Natural killer cell (primary cell): ENCODE data around the gene TMEM59. TPM values are rescaled to one million over a fixed set of nuclear protein-coding genes. Genes with fewer than 3 reads are reported as not detected.
"Not testable (repeated sequence)": the region's sequence is repeated elsewhere in the genome, so short reads cannot be mapped to it uniquely, and the experiment has no call there.

ENCODE experiments used
- ATAC-seq, 3 donors: fragments of 150-1000 bp in 2 of 3; fragments of 200-7000 bp in 1 of 3; cut with Tn5 transposase; 1 replicate in 1 of 3; 2 replicates in 2 of 3; pipeline ENCODE4 v1.10.0; 2021; ENCODE audit warnings: mild to moderate bottlenecking in 2 of 3, moderate library complexity in 2 of 3
- DNase-seq, 2 donors: peaks; one replicate each; pipeline versions ENCODE4 v3.0.0 to v3.0.0-alpha.2; 2013 to 2021; ENCODE audit warnings: mixed read lengths in 1 of 2
- H3K27ac ChIP-seq: one replicate; pipeline ENCODE4 v1.5.1; 2013; ENCODE audit warnings: mild to moderate bottlenecking, low read length
- H3K27me3 ChIP-seq: one replicate; pipeline ENCODE4 v1.6.1; 2013; ENCODE audit warnings: low read length; ENCODE audit not compliant: control insufficient read depth, insufficient read depth
- H3K36me3 ChIP-seq: one replicate; pipeline ENCODE4 v1.6.1; 2013; ENCODE audit warnings: low read length; ENCODE audit not compliant: control insufficient read depth, insufficient read depth
- H3K4me1 ChIP-seq: one replicate; pipeline ENCODE4 v1.6.1; 2013; ENCODE audit warnings: low read length; ENCODE audit not compliant: control insufficient read depth, insufficient read depth
- H3K4me3 ChIP-seq: one replicate; pipeline ENCODE4 v1.5.1; 2013; ENCODE audit warnings: low read length
- H3K9me3 ChIP-seq: one replicate; pipeline ENCODE4 v1.6.1; 2013; ENCODE audit warnings: low read length; ENCODE audit not compliant: control insufficient read depth, insufficient read depth
- H3K27ac Mint-ChIP-seq, 2 donors: one replicate each; pipeline ENCODE4 v1.8.0; 2022; ENCODE audit warnings: mild to moderate bottlenecking in 2 of 2, mixed read lengths in 2 of 2, moderate library complexity in 1 of 2
- H3K27me3 Mint-ChIP-seq, 2 donors: one replicate each; pipeline ENCODE4 v1.8.0; 2022; ENCODE audit warnings: low read depth in 2 of 2, mixed read lengths in 2 of 2
- H3K36me3 Mint-ChIP-seq: one replicate; pipeline ENCODE4 v1.8.0; 2022; ENCODE audit warnings: mixed read lengths
- H3K4me1 Mint-ChIP-seq, 2 donors: one replicate each; pipeline ENCODE4 v1.8.0; 2022; ENCODE audit warnings: mixed read lengths in 2 of 2
- H3K4me3 Mint-ChIP-seq: one replicate; pipeline ENCODE4 v1.8.0; 2022; ENCODE audit warnings: mild to moderate bottlenecking, moderate library complexity, mixed read lengths
- H3K9me3 Mint-ChIP-seq, 2 donors: one replicate each; pipeline ENCODE4 v1.8.0; 2022; ENCODE audit warnings: mixed read lengths in 2 of 2
- WGBS: methylation state at CpG from one replicate; pipeline ENCODE4 v1.1.7; 2013; ENCODE audit warnings: missing lambda C conversion rate; ENCODE audit not compliant: insufficient coverage; 5-methylcytosine and 5-hydroxymethylcytosine counted together
- intact Hi-C: fragments of 100-400 bp; cut with micrococcal nuclease; formaldehyde crosslinking; loops from one replicate; pipeline ENCODE4 v1.14.2; 2022
- total RNA-seq, 4 donors: library from RNA; stranded (reverse); fragments of 120-200 nt in 1 of 4; gene quantifications; one replicate each; pipeline versions ENCODE4 v1.2.3 to v1.2.4, GENCODE V29; 2013 to 2022
- TF ChIP-seq, protein P1 (sequence below): fragments of 200-600 bp; IDR thresholded peaks from one replicate; pipeline ENCODE4 v1.8.0; 2022; ENCODE audit warnings: antibody characterized with exemption

TMEM59 gene
- total RNA-seq, 3 donors from 2014 or later (not counting 1 experiment from before 2014, with no cell fraction given) = 187 to 202 (median 199) TPM

DNA sequence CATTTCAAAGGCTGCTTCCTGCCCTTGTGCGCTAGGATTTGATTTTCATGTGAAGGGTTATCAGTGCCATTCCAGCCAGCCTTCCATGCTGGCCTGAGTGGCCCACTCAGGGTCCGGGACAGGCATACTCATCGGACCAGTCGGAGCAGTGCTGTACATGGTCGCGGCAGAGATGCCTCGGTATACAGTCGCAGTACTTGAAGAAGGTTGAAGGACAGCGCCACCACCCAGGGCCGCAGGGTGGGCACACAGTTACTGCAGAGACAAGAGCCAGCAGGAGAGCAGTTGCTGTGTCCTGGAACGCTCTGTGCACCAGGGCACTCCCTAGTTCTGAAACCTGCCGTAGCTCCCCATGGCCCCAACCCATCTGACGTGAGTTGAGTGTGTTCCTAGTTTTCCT, 44.1 kb downstream of the TMEM59 start:
- Histone ChIP-seq H3K27ac (no peak overlapping the region), H3K27me3 (no peaks in the 10 kb centered on the region), H3K36me3 (no peaks in the 10 kb centered on the region), H3K4me1 (no peaks in the 10 kb centered on the region), H3K4me3 (no peak overlapping the region), H3K9me3 (no peaks in the 10 kb centered on the region)
- Mint-ChIP-seq H3K27ac (no peak overlapping the region), H3K27me3 (peaks cover 13 to 23% of the 10 kb centered on the region in 2 donors), H3K4me1 (no peaks in the 10 kb centered on the region), H3K9me3 (no peaks in the 10 kb centered on the region), H3K36me3 (no peaks in the 10 kb centered on the region), H3K4me3 (no peak overlapping the region)
- no peak for ATAC-seq
- WGBS = 91% methylated on average over 13 of the region's 13 CpGs
- TF ChIP-seq, protein P1, sequence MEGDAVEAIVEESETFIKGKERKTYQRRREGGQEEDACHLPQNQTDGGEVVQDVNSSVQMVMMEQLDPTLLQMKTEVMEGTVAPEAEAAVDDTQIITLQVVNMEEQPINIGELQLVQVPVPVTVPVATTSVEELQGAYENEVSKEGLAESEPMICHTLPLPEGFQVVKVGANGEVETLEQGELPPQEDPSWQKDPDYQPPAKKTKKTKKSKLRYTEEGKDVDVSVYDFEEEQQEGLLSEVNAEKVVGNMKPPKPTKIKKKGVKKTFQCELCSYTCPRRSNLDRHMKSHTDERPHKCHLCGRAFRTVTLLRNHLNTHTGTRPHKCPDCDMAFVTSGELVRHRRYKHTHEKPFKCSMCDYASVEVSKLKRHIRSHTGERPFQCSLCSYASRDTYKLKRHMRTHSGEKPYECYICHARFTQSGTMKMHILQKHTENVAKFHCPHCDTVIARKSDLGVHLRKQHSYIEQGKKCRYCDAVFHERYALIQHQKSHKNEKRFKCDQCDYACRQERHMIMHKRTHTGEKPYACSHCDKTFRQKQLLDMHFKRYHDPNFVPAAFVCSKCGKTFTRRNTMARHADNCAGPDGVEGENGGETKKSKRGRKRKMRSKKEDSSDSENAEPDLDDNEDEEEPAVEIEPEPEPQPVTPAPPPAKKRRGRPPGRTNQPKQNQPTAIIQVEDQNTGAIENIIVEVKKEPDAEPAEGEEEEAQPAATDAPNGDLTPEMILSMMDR = no peak
- intact Hi-C loops = no loop called here
- DNase-seq = no peak

DNA sequence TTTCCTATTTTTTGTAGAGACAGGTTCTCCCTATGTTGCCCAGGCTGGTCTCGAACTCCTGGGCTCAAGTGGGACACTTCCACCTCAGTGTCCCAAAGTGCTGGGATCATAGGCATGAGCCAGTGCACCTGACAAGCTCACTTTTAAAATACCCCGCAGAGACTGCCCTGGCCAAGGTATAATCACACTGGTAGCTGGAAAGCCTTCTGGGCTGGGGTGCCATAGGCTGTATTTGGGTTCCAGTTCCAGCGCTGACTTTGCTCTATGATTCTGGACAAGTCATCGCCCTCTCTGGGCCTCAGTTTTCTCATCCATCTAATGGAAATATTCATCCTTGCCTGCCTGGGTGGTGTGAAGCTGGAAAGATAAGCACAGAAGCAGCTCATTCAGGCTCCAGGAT, 45.4 kb downstream of the TMEM59 start:
- ATAC-seq = no peak
- Mint-ChIP-seq H3K36me3 (no peaks in the 10 kb centered on the region), H3K27ac (no peak overlapping the region), H3K4me3 (no peak overlapping the region), H3K9me3 (no peaks in the 10 kb centered on the region), H3K4me1 (no peaks in the 10 kb centered on the region), H3K27me3 (peaks cover 7 to 23% of the 10 kb centered on the region in 2 donors)
- WGBS = 89% methylated on average over 4 of the region's 4 CpGs
- intact Hi-C loops = no loop called here
- Histone ChIP-seq H3K4me3 (no peak overlapping the region), H3K27me3 (no peaks in the 10 kb centered on the region), H3K9me3 (no peaks in the 10 kb centered on the region), H3K4me1 (no peaks in the 10 kb centered on the region), H3K36me3 (no peaks in the 10 kb centered on the region), H3K27ac (no peak overlapping the region)
- DNase-seq = no peak
- TF ChIP-seq, protein P1 = no peak

DNA sequence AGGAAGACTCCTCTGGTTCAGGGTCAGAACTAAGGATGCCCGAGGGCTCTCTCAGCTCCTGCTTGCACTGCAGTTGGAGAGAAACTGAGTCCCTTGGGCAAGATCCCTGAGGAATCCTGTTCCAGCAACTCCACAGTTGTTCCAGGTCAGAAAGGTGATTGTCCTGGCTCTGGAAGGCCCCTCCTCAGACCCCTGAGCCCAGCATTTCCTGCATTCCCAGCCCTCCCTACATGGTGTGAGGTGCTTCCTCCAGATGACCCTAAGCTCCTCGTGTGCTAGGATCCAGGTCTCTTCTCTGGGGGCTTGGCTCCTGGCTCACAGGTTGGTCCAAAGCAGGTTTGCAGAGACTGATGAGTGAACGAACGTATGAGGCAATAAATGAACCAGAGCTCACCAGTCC, 46.5 kb downstream of the TMEM59 start:
- Mint-ChIP-seq H3K27ac (no peak overlapping the region), H3K4me1 (no peaks in the 10 kb centered on the region), H3K27me3 (peaks cover 4 to 19% of the 10 kb centered on the region in 2 donors), H3K9me3 (no peaks in the 10 kb centered on the region), H3K4me3 (no peak overlapping the region), H3K36me3 (no peaks in the 10 kb centered on the region)
- ATAC-seq = no peak
- Histone ChIP-seq H3K4me1 (no peaks in the 10 kb centered on the region), H3K36me3 (no peaks in the 10 kb centered on the region), H3K27me3 (no peaks in the 10 kb centered on the region), H3K27ac (no peak overlapping the region), H3K9me3 (no peaks in the 10 kb centered on the region), H3K4me3 (no peak overlapping the region)
- TF ChIP-seq, protein P1 = no peak
- WGBS = 81% methylated on average over 4 of the region's 4 CpGs
- no peak for DNase-seq
- intact Hi-C loops = no loop called here

DNA sequence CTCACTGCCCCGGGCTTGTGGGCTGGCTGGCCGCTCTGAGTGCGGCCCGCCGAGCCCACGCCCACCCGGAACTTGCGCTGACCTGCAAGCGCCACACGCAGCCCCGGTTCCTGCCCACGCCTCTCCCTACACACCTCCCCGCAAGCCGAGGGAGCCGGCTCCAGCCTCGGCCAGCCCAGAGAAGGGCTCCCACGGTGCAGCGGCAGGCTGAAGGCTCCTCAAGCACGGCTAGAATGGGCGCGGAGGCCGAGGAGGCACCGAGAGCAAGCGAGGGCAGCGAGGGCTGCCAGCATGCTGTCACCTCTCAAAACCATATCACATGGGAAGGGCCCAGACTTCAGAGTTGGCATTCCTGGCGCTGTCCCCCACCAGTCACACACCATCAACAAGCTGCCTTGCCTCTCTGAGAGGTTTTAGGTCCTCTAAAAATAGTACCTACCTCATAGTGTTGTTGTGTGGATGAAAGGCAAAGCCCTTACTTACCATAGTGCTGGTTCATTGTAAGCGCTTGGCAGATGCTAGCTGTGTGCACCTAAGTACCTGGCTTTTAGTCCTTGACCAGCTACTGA, 48.4 kb downstream of the TMEM59 start:
- Histone ChIP-seq H3K27me3 (no peaks in the 10 kb centered on the region), H3K27ac (no peak overlapping the region), H3K36me3 (no peaks in the 10 kb centered on the region), H3K4me1 (no peaks in the 10 kb centered on the region), H3K4me3 (no peak overlapping the region), H3K9me3 (no peaks in the 10 kb centered on the region)
- 94% methylated on average over 26 of the region's 27 CpGs for WGBS
- DNase-seq (no peak), ATAC-seq (no peak)
- H3K4me3 Mint-ChIP-seq = no peak overlapping the region
- H3K27me3 Mint-ChIP-seq = peaks cover 7 to 10% of the 10 kb centered on the region in 2 donors
- TF ChIP-seq, protein P1 = no peak
- intact Hi-C loops = no loop called here
- H3K36me3 Mint-ChIP-seq = no peaks in the 10 kb centered on the region
- no peaks in the 10 kb centered on the region for H3K9me3 Mint-ChIP-seq
- no peaks in the 10 kb centered on the region for H3K4me1 Mint-ChIP-seq
- no peak overlapping the region for H3K27ac Mint-ChIP-seq

DNA sequence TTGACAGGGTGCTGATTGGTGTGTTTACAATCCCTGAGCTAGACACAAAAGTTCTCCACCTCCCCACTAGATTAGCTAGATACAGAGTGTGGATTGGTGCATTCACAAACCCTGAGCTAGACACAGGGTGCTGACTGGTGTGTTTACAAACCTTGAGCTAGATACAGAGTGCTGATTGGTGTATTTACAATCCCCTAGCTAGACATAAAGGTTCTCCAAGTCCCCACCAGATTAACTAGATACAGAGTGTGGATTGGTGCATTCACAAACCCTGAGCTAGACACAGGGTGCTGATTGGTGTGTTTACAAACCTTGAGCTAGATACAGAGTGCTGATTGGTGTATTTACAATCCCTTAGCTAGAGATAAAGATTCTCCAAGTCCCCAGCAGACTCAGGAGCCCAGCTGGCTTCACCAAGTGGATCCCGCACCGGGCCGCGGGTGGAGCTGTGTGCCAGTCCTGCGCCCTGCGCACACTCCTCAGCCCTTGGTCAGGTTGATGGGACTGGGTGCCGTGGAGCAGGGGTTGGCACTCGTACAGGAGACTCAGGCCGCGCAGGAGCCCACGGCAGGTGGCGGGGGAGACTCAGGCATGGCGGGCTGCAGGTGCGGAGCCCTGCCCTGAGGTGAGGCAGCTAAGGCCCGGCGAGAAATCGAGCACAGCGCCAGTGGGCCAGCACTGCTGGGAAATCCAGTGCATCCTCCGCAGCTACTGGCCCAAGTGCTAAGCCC, 49.1 kb downstream of the TMEM59 start:
- H3K4me1 ChIP-seq, H3K27me3 ChIP-seq, H3K9me3 ChIP-seq, DNase-seq, H3K4me1 Mint-ChIP-seq, H3K27ac Mint-ChIP-seq, H3K4me3 ChIP-seq, H3K9me3 Mint-ChIP-seq, H3K4me3 Mint-ChIP-seq, H3K27ac ChIP-seq, intact Hi-C loops, H3K36me3 ChIP-seq, H3K27me3 Mint-ChIP-seq, H3K36me3 Mint-ChIP-seq, ATAC-seq: not testable (repeated sequence)
- WGBS = 95% methylated on average over 19 of the region's 19 CpGs
